DND-41 (cell line): ENCODE results near the gene CIROP.

Experiments
- ATAC-seq: fragments of 200-7000 bp; cut with Tn5 transposase; 3 replicates; pipeline ENCODE4 v1.9.1; 2021; ENCODE audit warnings: low read depth; ENCODE audit not compliant: insufficient read depth
- DNase-seq: peaks from one replicate; pipeline ENCODE4 v3.0.0-alpha.2; 2020
- H2AFZ ChIP-seq: 2 replicates; pipeline ENCODE4 v1.6.0; 2012; ENCODE audit warnings: low read depth, low read length
- H3K27ac ChIP-seq: 2 replicates; pipeline ENCODE4 v1.5.1; 2012; ENCODE audit warnings: low read length, inconsistent platforms
- H3K27me3 ChIP-seq: fragments of 200-600 bp; sonication (generic); 2 replicates; pipeline ENCODE4 v1.6.0; 2012; ENCODE audit warnings: low read length, mild to moderate bottlenecking, inconsistent platforms; ENCODE audit not compliant: insufficient read depth, poor library complexity
- H3K36me3 ChIP-seq: 2 replicates; pipeline ENCODE4 v1.5.1; 2012; ENCODE audit warnings: low read length, inconsistent platforms; ENCODE audit not compliant: insufficient read depth
- H3K4me1 ChIP-seq: 2 replicates; pipeline ENCODE4 v1.5.1; 2012; ENCODE audit warnings: mild to moderate bottlenecking, low read length; ENCODE audit not compliant: insufficient read depth
- H3K4me2 ChIP-seq: 2 replicates; pipeline ENCODE4 v1.6.0; 2012; ENCODE audit warnings: mild to moderate bottlenecking, moderate library complexity, low read length, inconsistent platforms; ENCODE audit not compliant: insufficient read depth
- H3K4me3 ChIP-seq, 2 experiments: fragments of 200-600 bp in 1 of 2; shearing (Covaris generic) in 1 of 2; 2 replicates each; pipeline ENCODE4 v1.5.1; 2012 to 2016; ENCODE audit warnings: inconsistent platforms in 2 of 2, low read length in 2 of 2, mild to moderate bottlenecking in 2 of 2, low read depth in 1 of 2, moderate library complexity in 1 of 2
- H3K79me2 ChIP-seq: 2 replicates; pipeline ENCODE4 v1.6.0; 2012; ENCODE audit warnings: low read length, inconsistent platforms; ENCODE audit not compliant: insufficient read depth
- H3K9ac ChIP-seq: 2 replicates; pipeline ENCODE4 v1.6.0; 2012; ENCODE audit warnings: low read depth, mild to moderate bottlenecking, inconsistent platforms, low read length, moderate library complexity
- H3K9me3 ChIP-seq: 2 replicates; pipeline ENCODE4 v1.5.1; 2012; ENCODE audit warnings: low read length, moderate library complexity, mild to moderate bottlenecking, inconsistent platforms; ENCODE audit not compliant: insufficient read depth, severe bottlenecking
- H4K20me1 ChIP-seq: 2 replicates; pipeline ENCODE4 v1.6.0; 2012; ENCODE audit warnings: low read length; ENCODE audit not compliant: insufficient read depth
- EZH2 ChIP-seq: IDR thresholded peaks from 3 replicates; pipeline ENCODE4 v1.6.1; 2012; ENCODE audit warnings: borderline replicate concordance, low read depth, mild to moderate bottlenecking, moderate library complexity, low read length, inconsistent platforms; ENCODE audit not compliant: severe bottlenecking
- TF ChIP-seq, protein P1 (sequence below): IDR thresholded peaks from 2 replicates; pipeline ENCODE4 v1.5.1; 2012; ENCODE audit warnings: borderline replicate concordance, low read length, moderate library complexity, mild to moderate bottlenecking; ENCODE audit not compliant: poor library complexity, severe bottlenecking; ENCODE audit errors: extremely low read depth

The CIROP gene

DNA sequence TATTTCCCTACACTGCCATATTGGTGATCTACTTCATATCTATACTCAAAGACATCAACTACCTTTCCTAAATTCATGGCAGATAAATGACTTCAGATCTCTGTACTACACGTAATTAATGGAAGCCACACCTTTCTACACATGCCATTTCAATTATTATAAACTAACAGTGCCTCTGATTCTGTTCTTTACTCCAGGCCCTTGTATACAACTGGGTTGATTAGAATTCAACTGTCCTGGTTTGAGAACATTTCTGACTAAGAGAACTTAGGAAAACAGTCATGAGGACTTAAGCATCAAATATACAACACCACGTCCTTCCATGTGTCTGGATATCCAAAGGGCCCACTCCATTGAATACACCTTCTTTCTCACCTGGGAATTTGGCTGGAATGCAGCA lies 11.7 kb downstream of the CIROP start:
- H3K36me3 ChIP-seq, result peaks cover 65% of the 10 kb centered on the region
- peak overlapping the region; percentile 96 for H3K4me2 ChIP-seq
- no peaks in the 10 kb centered on the region for H3K9me3 ChIP-seq
- H4K20me1 ChIP-seq, result peaks cover 39% of the 10 kb centered on the region
- no peak for ATAC-seq
- TF ChIP-seq EZH2, result no peak
- TF ChIP-seq, protein P1, sequence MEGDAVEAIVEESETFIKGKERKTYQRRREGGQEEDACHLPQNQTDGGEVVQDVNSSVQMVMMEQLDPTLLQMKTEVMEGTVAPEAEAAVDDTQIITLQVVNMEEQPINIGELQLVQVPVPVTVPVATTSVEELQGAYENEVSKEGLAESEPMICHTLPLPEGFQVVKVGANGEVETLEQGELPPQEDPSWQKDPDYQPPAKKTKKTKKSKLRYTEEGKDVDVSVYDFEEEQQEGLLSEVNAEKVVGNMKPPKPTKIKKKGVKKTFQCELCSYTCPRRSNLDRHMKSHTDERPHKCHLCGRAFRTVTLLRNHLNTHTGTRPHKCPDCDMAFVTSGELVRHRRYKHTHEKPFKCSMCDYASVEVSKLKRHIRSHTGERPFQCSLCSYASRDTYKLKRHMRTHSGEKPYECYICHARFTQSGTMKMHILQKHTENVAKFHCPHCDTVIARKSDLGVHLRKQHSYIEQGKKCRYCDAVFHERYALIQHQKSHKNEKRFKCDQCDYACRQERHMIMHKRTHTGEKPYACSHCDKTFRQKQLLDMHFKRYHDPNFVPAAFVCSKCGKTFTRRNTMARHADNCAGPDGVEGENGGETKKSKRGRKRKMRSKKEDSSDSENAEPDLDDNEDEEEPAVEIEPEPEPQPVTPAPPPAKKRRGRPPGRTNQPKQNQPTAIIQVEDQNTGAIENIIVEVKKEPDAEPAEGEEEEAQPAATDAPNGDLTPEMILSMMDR, result no peak
- no peak overlapping the region for H3K27ac ChIP-seq
- H2AFZ ChIP-seq, result no peak overlapping the region
- peak overlapping the region; percentile 86; the same call in 1 of the 2 replicates for H3K9ac ChIP-seq
- H3K4me1 ChIP-seq, result peaks cover 32% of the 10 kb centered on the region
- H3K79me2 ChIP-seq, result peaks cover 86% of the 10 kb centered on the region
- no peaks in the 10 kb centered on the region for H3K27me3 ChIP-seq
- DNase-seq, result no peak
- peak overlapping the region in 1 of 2 experiments; percentile 68; a peak in 1 of 4 replicates for H3K4me3 ChIP-seq

DNA sequence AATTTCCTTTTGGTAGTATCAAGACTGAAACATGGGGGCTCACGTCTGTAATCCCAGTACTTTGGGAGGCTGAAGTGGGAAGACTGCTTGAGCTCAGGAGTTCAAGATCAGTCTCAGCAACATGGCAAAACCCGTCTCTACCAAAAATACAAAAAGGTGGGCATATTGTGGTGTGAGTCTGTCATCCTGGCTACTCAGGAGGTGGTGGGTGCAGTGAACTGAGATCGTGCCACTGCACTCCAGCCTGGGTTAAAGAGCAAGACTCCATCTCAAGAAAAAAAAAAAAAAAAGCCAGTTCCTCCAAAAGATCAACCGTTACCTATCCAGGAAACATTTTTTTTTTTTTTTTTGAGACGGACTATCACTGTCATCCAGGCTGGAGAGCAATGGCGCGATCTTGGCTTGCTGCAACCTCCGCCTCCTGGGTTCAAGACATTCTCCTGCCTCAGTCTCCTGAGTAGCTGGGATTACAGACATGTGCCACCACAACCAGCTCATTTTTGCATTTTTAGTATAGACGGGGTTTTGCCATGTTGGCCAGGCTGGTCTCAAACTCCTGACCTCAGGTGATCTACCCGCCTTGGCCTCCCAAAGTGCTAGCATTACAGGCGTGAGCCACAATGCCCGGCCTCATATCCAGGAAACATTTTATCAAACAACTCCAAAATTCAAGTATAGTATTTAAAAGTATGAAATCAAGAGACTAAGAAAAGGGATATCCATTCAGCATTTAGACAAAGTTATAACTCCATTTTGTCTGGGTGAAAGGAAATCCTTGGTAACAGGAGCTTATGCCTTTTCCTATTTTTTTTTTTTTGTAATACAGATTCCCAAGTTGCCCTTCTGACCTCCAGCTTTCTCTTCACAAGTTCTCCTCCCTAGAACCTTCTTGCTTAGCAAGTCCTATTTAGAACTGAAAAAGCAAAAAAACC lies 13.2 kb downstream of the CIROP start:
- Histone ChIP-seq H3K36me3 (peaks cover 73% of the 10 kb centered on the region), H3K9me3 (no peaks in the 10 kb centered on the region), H2AFZ (no peak overlapping the region), H3K4me1 (peaks cover 21% of the 10 kb centered on the region), H3K79me2 (peaks cover 84% of the 10 kb centered on the region), H4K20me1 (peaks cover 34% of the 10 kb centered on the region), H3K27ac (no peak overlapping the region), H3K27me3 (no peaks in the 10 kb centered on the region), H3K4me3 (no peak overlapping the region), H3K9ac (no peak overlapping the region), H3K4me2 (no peak overlapping the region)
- ATAC-seq (no peak), DNase-seq (no peak)
- TF ChIP-seq, protein P1, result no peak
- no peak for TF ChIP-seq EZH2

DNA sequence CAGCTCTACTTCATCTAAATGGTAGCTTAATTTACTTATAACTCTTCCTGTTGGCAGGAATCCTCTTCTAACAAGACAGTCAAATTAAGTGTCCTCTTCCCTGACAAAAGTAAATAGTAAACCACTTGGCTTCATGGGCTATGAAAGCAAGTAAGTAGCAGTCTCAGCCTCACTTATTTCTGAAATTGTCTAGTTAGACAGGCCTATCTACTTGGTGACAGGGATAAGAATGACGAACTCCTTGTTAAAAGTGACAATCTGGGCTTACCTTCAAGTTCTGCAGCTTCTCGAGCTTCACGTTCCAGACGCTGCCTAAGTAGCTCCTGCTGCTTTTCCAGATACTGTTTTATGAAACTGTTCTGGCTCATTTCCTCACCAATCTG lies 14.5 kb downstream of the CIROP start:
- Histone ChIP-seq H3K4me1 (peaks cover 15% of the 10 kb centered on the region), H3K79me2 (peaks cover 82% of the 10 kb centered on the region), H3K4me2 (no peak overlapping the region), H3K4me3 (no peak overlapping the region), H2AFZ (no peak overlapping the region), H3K9ac (no peak overlapping the region), H3K27me3 (no peaks in the 10 kb centered on the region), H3K36me3 (peaks cover 87% of the 10 kb centered on the region), H3K9me3 (no peaks in the 10 kb centered on the region), H4K20me1 (peaks cover 36% of the 10 kb centered on the region), H3K27ac (no peak overlapping the region)
- ATAC-seq (no peak), DNase-seq (no peak)
- TF ChIP-seq EZH2, result no peak
- TF ChIP-seq, protein P1, result no peak
